ENCODE measurements around the gene TAF5L. TPM values are rescaled to one million over a fixed set of nuclear protein-coding genes. Genes with fewer than 3 reads are reported as not detected.

Gene TAF5L
- total and polyA plus RNA-seq, 10 of the 15 experiments (the other 5 are each of a cell fraction or from before 2014, with no cell fraction given) = 1.1 to 26.2 (median 19.1) TPM

DNA sequence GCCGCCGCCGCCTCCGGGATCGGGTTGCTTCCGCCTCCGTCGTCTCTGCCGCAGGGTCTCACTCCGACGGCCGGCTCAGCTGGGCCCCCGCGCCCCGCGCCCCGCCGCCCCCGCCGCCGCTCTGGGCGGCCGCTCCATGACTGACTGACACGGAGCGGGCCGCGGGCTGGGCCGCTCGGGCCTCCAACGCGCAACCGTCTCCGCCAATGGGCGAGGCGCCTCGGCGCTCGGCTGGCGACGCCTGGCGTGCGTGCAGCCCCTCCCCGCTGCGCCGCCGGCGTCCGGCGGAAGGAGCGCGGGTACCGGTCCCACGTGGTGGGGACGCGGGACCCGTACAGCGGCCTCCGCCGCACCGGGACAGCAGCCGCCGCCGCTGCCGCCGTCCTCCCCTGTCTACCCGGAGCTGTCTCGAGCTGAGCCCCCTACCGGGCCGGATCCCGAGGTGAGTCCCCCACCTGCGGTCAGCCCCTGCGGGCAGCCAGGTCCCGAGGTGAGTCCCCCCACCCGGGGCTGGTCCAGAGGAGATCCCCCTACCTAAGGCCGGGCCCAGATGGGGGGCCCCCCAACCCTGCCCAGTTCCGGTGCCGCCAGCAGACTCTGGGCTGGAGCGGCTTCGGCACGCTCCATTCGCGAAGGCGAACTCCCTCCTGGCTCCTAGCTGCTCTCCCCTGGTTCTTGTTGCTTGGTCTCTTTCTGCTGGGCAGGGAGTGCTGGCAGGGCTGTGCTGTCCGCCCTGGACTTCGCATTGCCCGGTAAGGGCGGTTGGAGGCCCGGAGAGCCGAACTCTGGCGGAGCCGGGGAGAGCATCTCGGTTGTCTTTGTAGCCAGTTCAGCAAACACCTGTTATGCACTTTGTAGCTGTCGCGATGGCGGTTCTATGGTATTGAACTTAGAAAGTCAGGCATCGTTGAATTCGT is at the start of gene TAF5L, which contains the start of gene URB2 (continued):
- TF ChIP-seq, protein P1, sequence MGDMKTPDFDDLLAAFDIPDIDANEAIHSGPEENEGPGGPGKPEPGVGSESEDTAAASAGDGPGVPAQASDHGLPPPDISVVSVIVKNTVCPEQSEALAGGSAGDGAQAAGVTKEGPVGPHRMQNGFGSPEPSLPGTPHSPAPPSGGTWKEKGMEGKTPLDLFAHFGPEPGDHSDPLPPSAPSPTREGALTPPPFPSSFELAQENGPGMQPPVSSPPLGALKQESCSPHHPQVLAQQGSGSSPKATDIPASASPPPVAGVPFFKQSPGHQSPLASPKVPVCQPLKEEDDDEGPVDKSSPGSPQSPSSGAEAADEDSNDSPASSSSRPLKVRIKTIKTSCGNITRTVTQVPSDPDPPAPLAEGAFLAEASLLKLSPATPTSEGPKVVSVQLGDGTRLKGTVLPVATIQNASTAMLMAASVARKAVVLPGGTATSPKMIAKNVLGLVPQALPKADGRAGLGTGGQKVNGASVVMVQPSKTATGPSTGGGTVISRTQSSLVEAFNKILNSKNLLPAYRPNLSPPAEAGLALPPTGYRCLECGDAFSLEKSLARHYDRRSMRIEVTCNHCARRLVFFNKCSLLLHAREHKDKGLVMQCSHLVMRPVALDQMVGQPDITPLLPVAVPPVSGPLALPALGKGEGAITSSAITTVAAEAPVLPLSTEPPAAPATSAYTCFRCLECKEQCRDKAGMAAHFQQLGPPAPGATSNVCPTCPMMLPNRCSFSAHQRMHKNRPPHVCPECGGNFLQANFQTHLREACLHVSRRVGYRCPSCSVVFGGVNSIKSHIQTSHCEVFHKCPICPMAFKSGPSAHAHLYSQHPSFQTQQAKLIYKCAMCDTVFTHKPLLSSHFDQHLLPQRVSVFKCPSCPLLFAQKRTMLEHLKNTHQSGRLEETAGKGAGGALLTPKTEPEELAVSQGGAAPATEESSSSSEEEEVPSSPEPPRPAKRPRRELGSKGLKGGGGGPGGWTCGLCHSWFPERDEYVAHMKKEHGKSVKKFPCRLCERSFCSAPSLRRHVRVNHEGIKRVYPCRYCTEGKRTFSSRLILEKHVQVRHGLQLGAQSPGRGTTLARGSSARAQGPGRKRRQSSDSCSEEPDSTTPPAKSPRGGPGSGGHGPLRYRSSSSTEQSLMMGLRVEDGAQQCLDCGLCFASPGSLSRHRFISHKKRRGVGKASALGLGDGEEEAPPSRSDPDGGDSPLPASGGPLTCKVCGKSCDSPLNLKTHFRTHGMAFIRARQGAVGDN (IDR thresholded peaks at IDR 0.05) = peak; percentile 46; the same call in 1 of the 2 replicates
- TF ChIP-seq, protein P2, sequence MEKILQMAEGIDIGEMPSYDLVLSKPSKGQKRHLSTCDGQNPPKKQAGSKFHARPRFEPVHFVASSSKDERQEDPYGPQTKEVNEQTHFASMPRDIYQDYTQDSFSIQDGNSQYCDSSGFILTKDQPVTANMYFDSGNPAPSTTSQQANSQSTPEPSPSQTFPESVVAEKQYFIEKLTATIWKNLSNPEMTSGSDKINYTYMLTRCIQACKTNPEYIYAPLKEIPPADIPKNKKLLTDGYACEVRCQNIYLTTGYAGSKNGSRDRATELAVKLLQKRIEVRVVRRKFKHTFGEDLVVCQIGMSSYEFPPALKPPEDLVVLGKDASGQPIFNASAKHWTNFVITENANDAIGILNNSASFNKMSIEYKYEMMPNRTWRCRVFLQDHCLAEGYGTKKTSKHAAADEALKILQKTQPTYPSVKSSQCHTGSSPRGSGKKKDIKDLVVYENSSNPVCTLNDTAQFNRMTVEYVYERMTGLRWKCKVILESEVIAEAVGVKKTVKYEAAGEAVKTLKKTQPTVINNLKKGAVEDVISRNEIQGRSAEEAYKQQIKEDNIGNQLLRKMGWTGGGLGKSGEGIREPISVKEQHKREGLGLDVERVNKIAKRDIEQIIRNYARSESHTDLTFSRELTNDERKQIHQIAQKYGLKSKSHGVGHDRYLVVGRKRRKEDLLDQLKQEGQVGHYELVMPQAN (conservative IDR thresholded peaks at IDR 0.05) = peak; percentile 98
- TF ChIP-seq GABPA (IDR thresholded peaks at IDR 0.05; ENCODE audit: low read depth) = no peak; the same call in 1 of the 2 replicates
- TF ChIP-seq MEF2B (IDR thresholded peaks at IDR 0.05; ENCODE audit: partially characterized antibody, poor library complexity, severe bottlenecking) = no peak
- no peak for TF ChIP-seq TCF12 (IDR thresholded peaks at IDR 0.05; ENCODE audit: low read depth, low read length)
- TF ChIP-seq IKZF2 (IDR thresholded peaks at IDR 0.05) = no peak
- peak; percentile 47; the same call in 1 of the 2 replicates for TF ChIP-seq POLR2AphosphoS2 (IDR thresholded peaks at IDR 0.05; ENCODE audit: low read depth, low read length)
- 0 out of 2 replicates have a peak, but pooled peaks have one; percentile 27 for TF ChIP-seq JUND (IDR thresholded peaks at IDR 0.05; ENCODE audit: low read depth, low read length)
- no peak for TF ChIP-seq SUPT20H (IDR thresholded peaks at IDR 0.05; ENCODE audit: borderline replicate concordance, control insufficient read depth, low read depth, low read length)
- TF ChIP-seq ZNF207 (IDR thresholded peaks at IDR 0.05; ENCODE audit: borderline replicate concordance) = peak; percentile 58; the same call in 1 of the 2 replicates
- 0 out of 2 replicates have a peak, but pooled peaks have one; percentile 17 for TF ChIP-seq NRF1 (conservative IDR thresholded peaks at IDR 0.05; ENCODE audit: low read depth, low read length)
- TF ChIP-seq, protein P3, sequence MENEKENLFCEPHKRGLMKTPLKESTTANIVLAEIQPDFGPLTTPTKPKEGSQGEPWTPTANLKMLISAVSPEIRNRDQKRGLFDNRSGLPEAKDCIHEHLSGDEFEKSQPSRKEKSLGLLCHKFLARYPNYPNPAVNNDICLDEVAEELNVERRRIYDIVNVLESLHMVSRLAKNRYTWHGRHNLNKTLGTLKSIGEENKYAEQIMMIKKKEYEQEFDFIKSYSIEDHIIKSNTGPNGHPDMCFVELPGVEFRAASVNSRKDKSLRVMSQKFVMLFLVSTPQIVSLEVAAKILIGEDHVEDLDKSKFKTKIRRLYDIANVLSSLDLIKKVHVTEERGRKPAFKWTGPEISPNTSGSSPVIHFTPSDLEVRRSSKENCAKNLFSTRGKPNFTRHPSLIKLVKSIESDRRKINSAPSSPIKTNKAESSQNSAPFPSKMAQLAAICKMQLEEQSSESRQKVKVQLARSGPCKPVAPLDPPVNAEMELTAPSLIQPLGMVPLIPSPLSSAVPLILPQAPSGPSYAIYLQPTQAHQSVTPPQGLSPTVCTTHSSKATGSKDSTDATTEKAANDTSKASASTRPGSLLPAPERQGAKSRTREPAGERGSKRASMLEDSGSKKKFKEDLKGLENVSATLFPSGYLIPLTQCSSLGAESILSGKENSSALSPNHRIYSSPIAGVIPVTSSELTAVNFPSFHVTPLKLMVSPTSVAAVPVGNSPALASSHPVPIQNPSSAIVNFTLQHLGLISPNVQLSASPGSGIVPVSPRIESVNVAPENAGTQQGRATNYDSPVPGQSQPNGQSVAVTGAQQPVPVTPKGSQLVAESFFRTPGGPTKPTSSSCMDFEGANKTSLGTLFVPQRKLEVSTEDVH (IDR thresholded peaks at IDR 0.05; ENCODE audit: low read depth, partially characterized antibody) = no peak
- no peak for TF ChIP-seq CEBPB (IDR thresholded peaks at IDR 0.05; ENCODE audit: borderline replicate concordance in 1 of 2, low read depth in 2 of 2, low read length in 2 of 2)
- TF ChIP-seq, protein P4, sequence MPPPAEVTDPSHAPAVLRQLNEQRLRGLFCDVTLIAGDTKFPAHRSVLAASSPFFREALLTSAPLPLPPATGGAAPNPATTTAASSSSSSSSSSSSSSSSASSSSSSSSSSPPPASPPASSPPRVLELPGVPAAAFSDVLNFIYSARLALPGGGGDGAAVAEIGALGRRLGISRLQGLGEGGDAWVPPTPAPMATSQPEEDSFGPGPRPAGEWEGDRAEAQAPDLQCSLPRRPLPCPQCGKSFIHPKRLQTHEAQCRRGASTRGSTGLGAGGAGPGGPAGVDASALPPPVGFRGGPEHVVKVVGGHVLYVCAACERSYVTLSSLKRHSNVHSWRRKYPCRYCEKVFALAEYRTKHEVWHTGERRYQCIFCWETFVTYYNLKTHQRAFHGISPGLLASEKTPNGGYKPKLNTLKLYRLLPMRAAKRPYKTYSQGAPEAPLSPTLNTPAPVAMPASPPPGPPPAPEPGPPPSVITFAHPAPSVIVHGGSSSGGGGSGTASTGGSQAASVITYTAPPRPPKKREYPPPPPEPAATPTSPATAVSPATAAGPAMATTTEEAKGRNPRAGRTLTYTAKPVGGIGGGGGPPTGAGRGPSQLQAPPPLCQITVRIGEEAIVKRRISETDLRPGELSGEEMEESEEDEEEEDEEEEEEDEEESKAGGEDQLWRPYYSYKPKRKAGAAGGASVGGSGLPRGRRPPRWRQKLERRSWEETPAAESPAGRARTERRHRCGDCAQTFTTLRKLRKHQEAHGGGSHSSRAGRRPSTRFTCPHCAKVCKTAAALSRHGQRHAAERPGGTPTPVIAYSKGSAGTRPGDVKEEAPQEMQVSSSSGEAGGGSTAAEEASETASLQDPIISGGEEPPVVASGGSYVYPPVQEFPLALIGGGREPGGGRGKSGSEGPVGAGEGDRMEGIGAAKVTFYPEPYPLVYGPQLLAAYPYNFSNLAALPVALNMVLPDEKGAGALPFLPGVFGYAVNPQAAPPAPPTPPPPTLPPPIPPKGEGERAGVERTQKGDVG (CRISPR knock-in tag; IDR thresholded peaks at IDR 0.05) = no peak
- TF ChIP-seq ZZZ3 (IDR thresholded peaks at IDR 0.05; ENCODE audit: control insufficient read depth, insufficient read length, low read depth) = no peak

All from GM12878 (cell line).